ENCODE results near the gene AHRR.
"Not testable (repeated sequence)": the region's sequence is repeated elsewhere in the genome, so short reads cannot be mapped to it uniquely, and the experiment has no call there.

AHRR gene

GRCh38 chr5:380701-381309, 59.3 kb downstream of the AHRR start:
- DNase-seq, result no peak

GRCh38 chr5:383066-383465, 61.6 kb downstream of the AHRR start:
- DNase-seq, result no peak

GRCh38 chr5:383621-384020, 62.1 kb downstream of the AHRR start:
- DNase-seq, result no peak

GRCh38 chr5:384576-384975, 63.1 kb downstream of the AHRR start:
- DNase-seq, result not testable (repeated sequence)

GRCh38 chr5:385321-385720, 63.8 kb downstream of the AHRR start:
- no peak for DNase-seq

GRCh38 chr5:386432-387341, 65.2 kb downstream of the AHRR start:
- DNase-seq, result no peak

- no peak for DNase-seq
Observed at GRCh38 chr5:387491-388265, 66.2 kb downstream of the AHRR start.

- no peak for DNase-seq
Observed at GRCh38 chr5:388266-389196, 67.0 kb downstream of the AHRR start.

GRCh38 chr5:389197-389821, 67.8 kb downstream of the AHRR start:
- no peak for DNase-seq

- no peak for DNase-seq
Observed at GRCh38 chr5:389891-390622, 68.5 kb downstream of the AHRR start.

- no peak for DNase-seq
Observed at GRCh38 chr5:390623-391491, 69.3 kb downstream of the AHRR start.

GRCh38 chr5:392431-392988, 71.0 kb downstream of the AHRR start:
- DNase-seq, result no peak

GRCh38 chr5:393846-394275, 72.3 kb downstream of the AHRR start:
- no peak for DNase-seq

- no peak for DNase-seq
Observed at GRCh38 chr5:394671-395155, 73.2 kb downstream of the AHRR start.

GRCh38 chr5:395156-395920, 73.8 kb downstream of the AHRR start:
- DNase-seq, result no peak

GRCh38 chr5:395921-396530, 74.5 kb downstream of the AHRR start:
- DNase-seq, result no peak

- DNase-seq, result no peak
Observed at GRCh38 chr5:396531-396961, 75.0 kb downstream of the AHRR start.

GRCh38 chr5:398141-398474, 76.6 kb downstream of the AHRR start:
- not testable (repeated sequence) for DNase-seq

All from NCI-H2227 treated with DMSO at 0.1 percent for 48 hours (cell line).